ENCODE results near the gene SLC26A2.

DNA sequence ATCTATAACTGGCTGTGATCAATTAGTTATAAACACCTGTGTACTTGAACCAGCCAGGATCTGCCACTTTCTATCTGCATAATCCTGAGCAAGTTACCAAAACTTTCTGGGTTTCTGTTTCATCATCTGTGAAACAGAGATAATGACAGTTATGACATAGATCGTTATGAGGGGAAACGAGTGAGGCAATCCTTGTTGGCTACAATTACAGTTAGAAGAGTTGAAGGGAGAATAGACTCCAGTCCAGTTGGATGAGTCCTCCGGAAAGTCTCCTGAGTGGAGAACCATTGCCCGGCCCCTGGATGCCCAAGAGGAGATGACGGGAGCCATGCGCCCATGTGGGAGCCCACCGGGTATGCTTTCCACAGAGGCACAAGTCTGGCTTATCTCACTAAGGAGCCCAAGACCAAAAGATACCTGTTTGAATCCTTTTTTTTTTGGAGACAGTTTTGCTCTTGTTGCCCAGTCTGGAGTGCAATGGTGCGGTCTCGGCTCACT, 20.4 kb upstream of the SLC26A2 start:
- no peak for TF ChIP-seq CTCF (IDR thresholded peaks at IDR 0.05)
- no peak for TF ChIP-seq POLR2A (IDR thresholded peaks at IDR 0.05)
